Neural cell (in vitro differentiated cells): Measurements from ENCODE around the gene EPS15.

Source experiments
- EZH2 ChIP-seq: fragments of 200-600, 300-800 bp; shearing (Covaris generic), sonication (generic); IDR thresholded peaks from 2 replicates; pipeline ENCODE4 v1.6.1; 2014; ENCODE audit warnings: antibody characterized with exemption, low read length, borderline replicate concordance, mild to moderate bottlenecking; ENCODE audit not compliant: insufficient read depth, poor library complexity, severe bottlenecking
- TF ChIP-seq, protein P1 (sequence below): fragments of 450-650 bp; IDR thresholded peaks from 2 replicates; pipeline ENCODE4 v1.5.1; 2014; ENCODE audit warnings: antibody characterized with exemption, mild to moderate bottlenecking, moderate library complexity; ENCODE audit not compliant: poor library complexity, severe bottlenecking

DNA sequence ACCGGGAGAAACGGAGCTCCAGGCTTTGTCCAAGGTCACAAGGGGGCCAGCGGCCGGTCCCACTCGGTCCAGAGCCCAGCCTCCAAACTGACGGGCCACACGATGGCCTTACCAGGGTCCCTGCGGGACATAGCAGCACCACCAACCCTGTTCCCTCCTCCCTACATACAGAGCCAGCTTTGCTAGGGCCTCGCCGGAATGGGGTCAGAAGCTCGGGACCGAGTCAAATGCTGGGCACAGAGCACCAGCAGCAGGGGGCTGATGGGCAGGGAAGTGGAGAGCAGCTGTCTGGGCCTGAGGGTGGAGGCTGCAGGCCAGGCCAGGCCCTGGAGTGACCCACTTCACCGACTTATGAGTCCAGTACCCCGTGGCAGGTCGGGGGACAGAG, 173.8 kb downstream of the EPS15 start:
- TF ChIP-seq EZH2, result no peak
- TF ChIP-seq, protein P1, sequence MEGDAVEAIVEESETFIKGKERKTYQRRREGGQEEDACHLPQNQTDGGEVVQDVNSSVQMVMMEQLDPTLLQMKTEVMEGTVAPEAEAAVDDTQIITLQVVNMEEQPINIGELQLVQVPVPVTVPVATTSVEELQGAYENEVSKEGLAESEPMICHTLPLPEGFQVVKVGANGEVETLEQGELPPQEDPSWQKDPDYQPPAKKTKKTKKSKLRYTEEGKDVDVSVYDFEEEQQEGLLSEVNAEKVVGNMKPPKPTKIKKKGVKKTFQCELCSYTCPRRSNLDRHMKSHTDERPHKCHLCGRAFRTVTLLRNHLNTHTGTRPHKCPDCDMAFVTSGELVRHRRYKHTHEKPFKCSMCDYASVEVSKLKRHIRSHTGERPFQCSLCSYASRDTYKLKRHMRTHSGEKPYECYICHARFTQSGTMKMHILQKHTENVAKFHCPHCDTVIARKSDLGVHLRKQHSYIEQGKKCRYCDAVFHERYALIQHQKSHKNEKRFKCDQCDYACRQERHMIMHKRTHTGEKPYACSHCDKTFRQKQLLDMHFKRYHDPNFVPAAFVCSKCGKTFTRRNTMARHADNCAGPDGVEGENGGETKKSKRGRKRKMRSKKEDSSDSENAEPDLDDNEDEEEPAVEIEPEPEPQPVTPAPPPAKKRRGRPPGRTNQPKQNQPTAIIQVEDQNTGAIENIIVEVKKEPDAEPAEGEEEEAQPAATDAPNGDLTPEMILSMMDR, result no peak
